Glutamatergic neuron (in vitro differentiated cells): ENCODE results near the gene TSPAN3. TPM values are rescaled to one million over a fixed set of nuclear protein-coding genes. Genes with fewer than 3 reads are reported as not detected.

Experiments
- DNase-seq: peaks from one replicate; pipeline ENCODE4 v3.0.0; 2022
- H3K27ac Mint-ChIP-seq: one replicate; pipeline ENCODE4 v1.8.0; 2020; ENCODE audit warnings: mild to moderate bottlenecking, mixed read lengths, inconsistent platforms; ENCODE audit not compliant: unreplicated experiment
- H3K27me3 Mint-ChIP-seq: one replicate; pipeline ENCODE4 v1.8.0; 2020; ENCODE audit warnings: mild to moderate bottlenecking, moderate library complexity, mixed read lengths, inconsistent platforms; ENCODE audit not compliant: unreplicated experiment
- H3K36me3 Mint-ChIP-seq: one replicate; pipeline ENCODE4 v1.8.0; 2020; ENCODE audit warnings: mild to moderate bottlenecking, mixed read lengths, inconsistent platforms; ENCODE audit not compliant: unreplicated experiment
- H3K4me1 Mint-ChIP-seq: one replicate; pipeline ENCODE4 v1.8.0; 2020; ENCODE audit warnings: mild to moderate bottlenecking, low read depth, mixed read lengths, inconsistent platforms; ENCODE audit not compliant: unreplicated experiment
- H3K4me3 Mint-ChIP-seq: one replicate; pipeline ENCODE4 v1.8.0; 2020; ENCODE audit warnings: mild to moderate bottlenecking, mixed read lengths, inconsistent platforms; ENCODE audit not compliant: unreplicated experiment
- H3K9me3 Mint-ChIP-seq: one replicate; pipeline ENCODE4 v1.8.0; 2020; ENCODE audit warnings: mild to moderate bottlenecking, moderate library complexity, mixed read lengths, inconsistent platforms; ENCODE audit not compliant: unreplicated experiment
- CTCF ChIP-seq: fragments of 200-600 bp; sonication (generic); IDR thresholded peaks from one replicate; pipeline ENCODE4 v1.5.0; 2021; ENCODE audit not compliant: partially characterized antibody, unreplicated experiment
- total RNA-seq: library from RNA; stranded (reverse); fragmentation: NEBNext Ultra II Directional; extraction: Animal tissue kit (Norgen Biotek cat#: 25700); gene quantifications from one replicate; pipeline ENCODE4 v1.2.1, GENCODE V29; 2021; ENCODE audit not compliant: unreplicated experiment

The TSPAN3 gene
- total RNA-seq, 1 donor from 2014 or later: 190 TPM

GRCh38 chr15:77042245-77042919 is 28.5 kb downstream of the TSPAN3 start:
- peaks cover 7% of the 10 kb centered on the region for H3K27me3 Mint-ChIP-seq
- H3K36me3 Mint-ChIP-seq: no peaks in the 10 kb centered on the region
- no peaks in the 10 kb centered on the region for H3K4me1 Mint-ChIP-seq
- no peak for TF ChIP-seq CTCF
- no peak overlapping the region for H3K27ac Mint-ChIP-seq
- no peak for DNase-seq
- peaks cover 2% of the 10 kb centered on the region for H3K9me3 Mint-ChIP-seq
- H3K4me3 Mint-ChIP-seq: no peak overlapping the region

- Mint-ChIP-seq H3K4me1 (no peaks in the 10 kb centered on the region), H3K27me3 (peaks cover 15% of the 10 kb centered on the region), H3K27ac (no peak overlapping the region), H3K9me3 (peaks cover 2% of the 10 kb centered on the region), H3K36me3 (no peaks in the 10 kb centered on the region), H3K4me3 (no peak overlapping the region)
- no peak for DNase-seq
- TF ChIP-seq CTCF: no peak
Measured at GRCh38 chr15:77040673-77041072, 30.2 kb downstream of the TSPAN3 start.

- Mint-ChIP-seq H3K36me3 (no peaks in the 10 kb centered on the region), H3K4me3 (no peak overlapping the region), H3K4me1 (no peaks in the 10 kb centered on the region), H3K27me3 (peaks cover 10% of the 10 kb centered on the region), H3K9me3 (no peaks in the 10 kb centered on the region), H3K27ac (no peak overlapping the region)
- no peak for TF ChIP-seq CTCF
- DNase-seq: no peak
Measured at GRCh38 chr15:77039848-77040247, 31.1 kb downstream of the TSPAN3 start.

- peaks cover 2% of the 10 kb centered on the region for H3K9me3 Mint-ChIP-seq
- H3K4me1 Mint-ChIP-seq: peaks cover 2% of the 10 kb centered on the region
- H3K27me3 Mint-ChIP-seq: peaks cover 13% of the 10 kb centered on the region
- no peak for TF ChIP-seq CTCF
- no peaks in the 10 kb centered on the region for H3K36me3 Mint-ChIP-seq
- DNase-seq: no peak
- H3K4me3 Mint-ChIP-seq: no peak overlapping the region
- no peak overlapping the region for H3K27ac Mint-ChIP-seq
Measured at GRCh38 chr15:77039217-77039533, 31.7 kb downstream of the TSPAN3 start.

- TF ChIP-seq CTCF: no peak
- no peak for DNase-seq
- Mint-ChIP-seq H3K36me3 (no peaks in the 10 kb centered on the region), H3K4me3 (no peak overlapping the region), H3K9me3 (peaks cover 2% of the 10 kb centered on the region), H3K27me3 (peaks cover 13% of the 10 kb centered on the region), H3K4me1 (peaks cover 2% of the 10 kb centered on the region), H3K27ac (peak overlapping the region; percentile 33)
Measured at GRCh38 chr15:77038312-77039216, 32.3 kb downstream of the TSPAN3 start.
